Lower leg skin (tissue), 4 donors: ENCODE results near the gene PEAK1. TPM values are rescaled to one million over a fixed set of nuclear protein-coding genes. Genes with fewer than 3 reads are reported as not detected.

Experiments
- DNase-seq, 2 donors: peaks; one replicate each; pipeline ENCODE4 v3.0.0-alpha.2; 2019; ENCODE audit warnings: low spot score in 2 of 2
- H3K4me3 ChIP-seq: fragments of 200-600 bp; sonication (generic); 2 replicates; pipeline ENCODE4 v1.5.1; 2017; ENCODE audit warnings: mild to moderate bottlenecking, low read depth; ENCODE audit not compliant: poor library complexity, severe bottlenecking
- POLR2A ChIP-seq, 2 donors: fragments of 450-650 bp; IDR thresholded peaks; one replicate each; pipeline ENCODE4 v1.6.1; 2016 to 2017; ENCODE audit warnings: antibody characterized with exemption in 2 of 2, mild to moderate bottlenecking in 1 of 2, moderate library complexity in 1 of 2
- WGBS, 2 donors: methylation state at CpG; one replicate each; pipeline ENCODE4 v1.1.5; 2018; 5-methylcytosine and 5-hydroxymethylcytosine counted together
- intact Hi-C: fragments of 100-400 bp; cut with DNase I; formaldehyde crosslinking; loops from one replicate; pipeline ENCODE4 v1.15.0; 2023; ENCODE audit warnings: low total_unique reads
- total RNA-seq, 4 donors: library from RNA; depleted of rRNA; stranded (reverse); fragments of >200 nt; gene quantifications; one replicate each; pipeline ENCODE4 v1.1.0, GENCODE V29; 2016
- TF ChIP-seq, protein P1 (sequence below), 3 donors: fragments of 450-650 bp; IDR thresholded peaks; one replicate each; pipeline ENCODE4 v1.5.1; 2016; ENCODE audit warnings: antibody characterized with exemption in 3 of 3, mild to moderate bottlenecking in 3 of 3, moderate library complexity in 2 of 3

PEAK1 gene
- total RNA-seq, 4 donors from 2014 or later = 23.4 to 38.2 (median 31.0) TPM

DNA sequence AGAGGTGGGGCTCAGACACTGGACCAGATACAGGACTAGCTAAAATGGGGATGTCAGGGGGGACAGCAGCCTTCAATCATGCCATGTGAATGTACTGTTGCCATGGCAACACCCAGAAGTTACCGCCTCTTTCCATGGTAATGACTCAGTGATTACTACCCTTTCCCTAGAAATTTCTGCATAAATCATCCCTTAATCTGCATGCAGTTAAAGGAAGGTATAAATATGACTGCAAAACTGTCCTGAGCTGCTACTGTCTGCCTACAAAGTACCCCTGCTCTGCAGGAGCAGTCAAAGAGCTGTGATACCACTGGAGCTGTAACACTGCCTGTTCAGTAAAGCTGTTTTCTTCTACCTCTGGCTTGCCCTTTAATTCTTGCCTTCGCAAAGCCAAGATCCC is 168.2 kb downstream of the PEAK1 start:
- TF ChIP-seq, protein P1, sequence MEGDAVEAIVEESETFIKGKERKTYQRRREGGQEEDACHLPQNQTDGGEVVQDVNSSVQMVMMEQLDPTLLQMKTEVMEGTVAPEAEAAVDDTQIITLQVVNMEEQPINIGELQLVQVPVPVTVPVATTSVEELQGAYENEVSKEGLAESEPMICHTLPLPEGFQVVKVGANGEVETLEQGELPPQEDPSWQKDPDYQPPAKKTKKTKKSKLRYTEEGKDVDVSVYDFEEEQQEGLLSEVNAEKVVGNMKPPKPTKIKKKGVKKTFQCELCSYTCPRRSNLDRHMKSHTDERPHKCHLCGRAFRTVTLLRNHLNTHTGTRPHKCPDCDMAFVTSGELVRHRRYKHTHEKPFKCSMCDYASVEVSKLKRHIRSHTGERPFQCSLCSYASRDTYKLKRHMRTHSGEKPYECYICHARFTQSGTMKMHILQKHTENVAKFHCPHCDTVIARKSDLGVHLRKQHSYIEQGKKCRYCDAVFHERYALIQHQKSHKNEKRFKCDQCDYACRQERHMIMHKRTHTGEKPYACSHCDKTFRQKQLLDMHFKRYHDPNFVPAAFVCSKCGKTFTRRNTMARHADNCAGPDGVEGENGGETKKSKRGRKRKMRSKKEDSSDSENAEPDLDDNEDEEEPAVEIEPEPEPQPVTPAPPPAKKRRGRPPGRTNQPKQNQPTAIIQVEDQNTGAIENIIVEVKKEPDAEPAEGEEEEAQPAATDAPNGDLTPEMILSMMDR (IDR thresholded peaks at IDR 0.05) = no peak
- no peak for TF ChIP-seq POLR2A (IDR thresholded peaks at IDR 0.05)
- H3K4me3 ChIP-seq = no peak overlapping the region
- DNase-seq = no peak
- 94 to 96% methylated on average over 2 of the region's 2 CpGs for whole genome bisulfite sequencing, 2 donors
- intact Hi-C loops = no loop called here

DNA sequence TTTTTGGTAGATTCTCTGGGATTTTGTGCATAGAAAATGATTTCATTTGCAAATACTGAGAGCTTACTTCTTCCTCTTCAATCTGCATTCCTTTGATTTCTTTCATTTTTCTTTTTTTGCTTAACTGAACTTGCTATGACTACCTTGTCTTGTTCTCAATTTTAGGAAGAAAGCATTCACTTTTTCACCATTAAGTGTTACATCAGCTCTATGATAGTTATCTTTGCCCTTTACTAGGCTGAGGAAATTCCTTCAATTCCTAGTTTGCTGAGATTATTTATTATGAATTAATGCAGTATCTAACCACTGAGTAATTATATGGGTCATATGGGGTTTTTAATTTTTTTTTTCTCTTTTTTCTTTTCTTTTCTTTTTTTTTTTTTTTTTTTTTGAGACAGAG is 172.8 kb downstream of the PEAK1 start:
- no peak for DNase-seq
- TF ChIP-seq POLR2A (IDR thresholded peaks at IDR 0.05) = no peak
- TF ChIP-seq, protein P1 (IDR thresholded peaks at IDR 0.05) = no peak
- intact Hi-C loops = no loop called here
- H3K4me3 ChIP-seq = no peak overlapping the region

DNA sequence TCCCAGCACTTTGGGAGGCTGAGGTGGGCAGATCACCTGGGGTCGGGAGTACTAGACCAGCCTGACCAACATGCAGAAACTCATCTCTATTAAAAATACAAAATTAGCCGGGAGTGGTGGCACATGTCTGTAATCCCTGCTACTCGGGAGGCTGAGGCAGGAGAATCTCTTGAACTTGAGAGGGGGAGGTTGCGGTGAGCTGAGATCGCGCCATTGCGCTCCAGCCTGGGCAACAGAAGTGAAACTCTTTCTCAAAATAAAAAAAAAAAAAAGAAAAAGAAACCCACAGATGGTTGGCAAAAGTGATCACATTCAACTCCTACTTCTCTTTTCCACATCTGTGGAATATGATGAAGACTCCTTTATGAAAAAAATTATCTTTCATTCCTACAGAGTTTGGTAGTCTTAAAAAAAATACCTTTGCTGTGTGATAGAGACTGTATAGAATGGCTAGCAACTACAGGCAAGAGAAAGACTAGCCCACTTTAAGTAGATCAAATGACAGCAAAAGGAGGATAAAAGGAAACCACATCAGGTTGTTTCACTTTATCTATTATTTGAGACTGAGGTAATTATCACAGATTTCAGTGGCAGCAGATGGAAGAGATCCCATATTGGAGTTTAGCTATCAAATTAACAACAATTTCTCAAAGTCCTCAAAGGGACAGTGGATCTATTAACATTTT is 176.0 kb downstream of the PEAK1 start:
- intact Hi-C loops = no loop called here
- no peak for DNase-seq
- no peak overlapping the region for H3K4me3 ChIP-seq
- WGBS, 2 donors = 78 to 86% methylated on average over 7 of the region's 7 CpGs
- TF ChIP-seq POLR2A (IDR thresholded peaks at IDR 0.05) = no peak
- TF ChIP-seq, protein P1 (IDR thresholded peaks at IDR 0.05) = no peak

DNA sequence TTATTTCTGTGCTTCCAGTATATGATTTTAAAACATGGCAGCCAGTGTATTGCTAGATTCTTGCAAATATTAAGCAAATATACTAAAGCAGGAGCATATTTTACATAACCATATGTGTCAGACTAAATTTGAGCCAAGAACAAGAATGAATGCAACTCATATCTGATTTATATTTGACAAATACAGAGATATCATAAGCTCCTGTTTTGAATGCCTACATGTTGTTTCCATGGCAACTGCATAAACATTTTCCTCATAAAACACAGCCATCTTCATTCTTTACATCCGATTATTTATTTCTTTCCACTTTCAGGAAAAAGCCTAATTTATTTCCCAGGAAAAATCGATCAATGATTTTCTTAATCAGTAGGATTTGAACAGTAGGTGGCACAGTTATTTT is 176.8 kb downstream of the PEAK1 start:
- DNase-seq = no peak
- H3K4me3 ChIP-seq = no peak overlapping the region
- WGBS, 2 donors = 52 to 54% methylated on average over 2 of the region's 2 CpGs
- TF ChIP-seq, protein P1 (IDR thresholded peaks at IDR 0.05) = no peak
- no peak for TF ChIP-seq POLR2A (IDR thresholded peaks at IDR 0.05)
- intact Hi-C loops = no loop called here

DNA sequence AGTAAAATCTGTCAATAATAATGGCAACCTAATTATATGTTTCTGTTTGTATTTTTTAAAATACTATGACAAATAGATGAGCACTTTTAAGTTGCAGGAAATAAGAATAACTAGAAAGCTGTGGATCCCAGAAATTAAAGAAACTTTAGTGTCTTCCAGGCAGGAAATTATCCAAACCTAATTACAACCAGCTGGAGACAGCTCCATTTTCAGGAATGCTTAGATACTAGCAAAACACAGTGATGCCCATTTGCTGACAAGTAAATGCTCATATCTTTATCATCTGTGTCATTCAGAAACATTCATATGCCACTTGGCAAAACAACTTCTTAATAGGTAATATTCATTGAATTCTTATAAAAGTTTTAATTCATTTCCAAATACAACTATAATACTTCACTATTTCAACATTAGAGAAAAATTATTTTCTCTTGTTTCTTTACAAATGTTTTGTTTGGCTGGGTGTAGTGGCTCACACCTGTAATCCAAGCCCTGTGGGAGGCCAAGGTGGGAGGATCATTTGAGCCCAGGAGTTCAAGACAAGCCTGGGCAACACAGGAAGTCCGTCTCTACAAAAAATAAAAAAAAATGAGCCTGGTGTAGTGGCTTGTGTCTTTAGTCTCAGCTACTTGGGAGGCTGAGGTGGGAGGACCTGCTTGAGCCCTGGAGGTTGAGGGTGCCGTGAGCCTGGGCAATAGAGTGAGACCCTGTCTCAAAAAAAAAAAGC is 179.9 kb downstream of the PEAK1 start:
- intact Hi-C loops = no loop called here
- no peak for DNase-seq
- TF ChIP-seq, protein P1 (IDR thresholded peaks at IDR 0.05) = no peak
- TF ChIP-seq POLR2A (IDR thresholded peaks at IDR 0.05) = no peak
- WGBS, 2 donors = 66 to 71% methylated on average over 2 of the region's 2 CpGs
- H3K4me3 ChIP-seq = no peak overlapping the region
